HUES6 (cell line): ENCODE results near the gene TRERF1.

Experiments
- H3K27ac ChIP-seq: 2 replicates; pipeline ENCODE4 v1.7.0; 2013; ENCODE audit warnings: low read depth, mild to moderate bottlenecking, low read length, inconsistent platforms
- H3K27me3 ChIP-seq: 2 replicates; pipeline ENCODE4 v1.6.1; 2013; ENCODE audit warnings: low read length; ENCODE audit not compliant: control insufficient read depth, insufficient read depth
- H3K36me3 ChIP-seq: 2 replicates; pipeline ENCODE4 v1.6.1; 2013; ENCODE audit warnings: low read length; ENCODE audit not compliant: control insufficient read depth, insufficient read depth
- H3K4me1 ChIP-seq: 2 replicates; pipeline ENCODE4 v1.6.1; 2013; ENCODE audit warnings: low read length; ENCODE audit not compliant: control insufficient read depth, insufficient read depth
- H3K4me3 ChIP-seq: 2 replicates; pipeline ENCODE4 v1.5.1; 2013; ENCODE audit warnings: low read depth, low read length
- H3K9ac ChIP-seq: one replicate; pipeline ENCODE4 v1.6.1; 2013; ENCODE audit warnings: mild to moderate bottlenecking, low read length
- H3K9me3 ChIP-seq: 2 replicates; pipeline ENCODE4 v1.6.1; 2013; ENCODE audit warnings: low read depth, low read length; ENCODE audit not compliant: control insufficient read depth, insufficient read depth

TRERF1 gene

GRCh38 chr6:42434237-42434636, 17.5 kb downstream of the TRERF1 start:
- no peaks in the 10 kb centered on the region for H3K36me3 ChIP-seq
- H3K4me1 ChIP-seq, result peaks cover 15% of the 10 kb centered on the region; the same call in 1 of the 2 replicates
- H3K27me3 ChIP-seq, result no peaks in the 10 kb centered on the region
- H3K27ac ChIP-seq, result no peak overlapping the region
- H3K4me3 ChIP-seq, result no peak overlapping the region
- peaks cover 15% of the 10 kb centered on the region for H3K9me3 ChIP-seq
- no peak overlapping the region for H3K9ac ChIP-seq

- no peak overlapping the region for H3K9ac ChIP-seq
- H3K4me3 ChIP-seq, result no peak overlapping the region
- H3K27me3 ChIP-seq, result no peaks in the 10 kb centered on the region
- H3K4me1 ChIP-seq, result peaks cover 15% of the 10 kb centered on the region
- H3K9me3 ChIP-seq, result peaks cover 15% of the 10 kb centered on the region
- no peaks in the 10 kb centered on the region for H3K36me3 ChIP-seq
- H3K27ac ChIP-seq, result no peak overlapping the region
Observed at GRCh38 chr6:42433409-42433808, 18.3 kb downstream of the TRERF1 start.

GRCh38 chr6:42431877-42432276, 19.8 kb downstream of the TRERF1 start:
- H3K4me1 ChIP-seq, result peaks cover 19% of the 10 kb centered on the region
- no peak overlapping the region for H3K4me3 ChIP-seq
- H3K9ac ChIP-seq, result no peak overlapping the region
- no peaks in the 10 kb centered on the region for H3K27me3 ChIP-seq
- H3K36me3 ChIP-seq, result no peaks in the 10 kb centered on the region
- H3K27ac ChIP-seq, result no peak overlapping the region
- H3K9me3 ChIP-seq, result peaks cover 15% of the 10 kb centered on the region

- H3K27ac ChIP-seq, result no peak overlapping the region
- H3K4me3 ChIP-seq, result no peak overlapping the region
- peaks cover 15% of the 10 kb centered on the region for H3K9me3 ChIP-seq
- no peak overlapping the region for H3K9ac ChIP-seq
- no peaks in the 10 kb centered on the region for H3K27me3 ChIP-seq
- peaks cover 19% of the 10 kb centered on the region for H3K4me1 ChIP-seq
- H3K36me3 ChIP-seq, result no peaks in the 10 kb centered on the region
Observed at GRCh38 chr6:42431356-42431755, 20.4 kb downstream of the TRERF1 start.

- Histone ChIP-seq H3K4me3 (no peak overlapping the region), H3K27me3 (no peaks in the 10 kb centered on the region), H3K36me3 (no peaks in the 10 kb centered on the region), H3K27ac (no peak overlapping the region), H3K4me1 (peaks cover 19% of the 10 kb centered on the region), H3K9me3 (peaks cover 15% of the 10 kb centered on the region), H3K9ac (no peak overlapping the region)
Observed at GRCh38 chr6:42429836-42430235, 21.9 kb downstream of the TRERF1 start.

- peaks cover 19% of the 10 kb centered on the region for H3K4me1 ChIP-seq
- H3K9me3 ChIP-seq, result peaks cover 10% of the 10 kb centered on the region
- H3K27me3 ChIP-seq, result no peaks in the 10 kb centered on the region
- no peak overlapping the region for H3K9ac ChIP-seq
- no peaks in the 10 kb centered on the region for H3K36me3 ChIP-seq
- H3K4me3 ChIP-seq, result no peak overlapping the region
- no peak overlapping the region for H3K27ac ChIP-seq
Observed at GRCh38 chr6:42429042-42429585, 22.6 kb downstream of the TRERF1 start.

GRCh38 chr6:42428326-42429041, 23.2 kb downstream of the TRERF1 start:
- no peaks in the 10 kb centered on the region for H3K36me3 ChIP-seq
- H3K27me3 ChIP-seq, result no peaks in the 10 kb centered on the region
- H3K9ac ChIP-seq, result no peak overlapping the region
- H3K4me1 ChIP-seq, result peaks cover 19% of the 10 kb centered on the region
- H3K9me3 ChIP-seq, result peaks cover 4% of the 10 kb centered on the region; the same call in 1 of the 2 replicates
- H3K4me3 ChIP-seq, result no peak overlapping the region
- no peak overlapping the region for H3K27ac ChIP-seq

GRCh38 chr6:42427871-42428270, 23.9 kb downstream of the TRERF1 start:
- peaks cover 19% of the 10 kb centered on the region for H3K4me1 ChIP-seq
- no peaks in the 10 kb centered on the region for H3K27me3 ChIP-seq
- no peak overlapping the region for H3K4me3 ChIP-seq
- no peak overlapping the region for H3K9ac ChIP-seq
- no peaks in the 10 kb centered on the region for H3K36me3 ChIP-seq
- no peak overlapping the region for H3K27ac ChIP-seq
- no peaks in the 10 kb centered on the region for H3K9me3 ChIP-seq

- Histone ChIP-seq H3K27me3 (no peaks in the 10 kb centered on the region), H3K36me3 (no peaks in the 10 kb centered on the region), H3K9ac (no peak overlapping the region), H3K9me3 (no peaks in the 10 kb centered on the region), H3K4me1 (peaks cover 11% of the 10 kb centered on the region), H3K4me3 (no peak overlapping the region), H3K27ac (no peak overlapping the region)
Observed at GRCh38 chr6:42426191-42426590, 25.5 kb downstream of the TRERF1 start.

- Histone ChIP-seq H3K9ac (no peak overlapping the region), H3K4me1 (peaks cover 11% of the 10 kb centered on the region), H3K36me3 (no peaks in the 10 kb centered on the region), H3K9me3 (no peaks in the 10 kb centered on the region), H3K4me3 (no peak overlapping the region), H3K27me3 (no peaks in the 10 kb centered on the region), H3K27ac (no peak overlapping the region)
Observed at GRCh38 chr6:42424906-42425474, 26.7 kb downstream of the TRERF1 start.

- Histone ChIP-seq H3K27me3 (no peaks in the 10 kb centered on the region), H3K4me3 (no peak overlapping the region), H3K27ac (no peak overlapping the region), H3K9me3 (no peaks in the 10 kb centered on the region), H3K36me3 (no peaks in the 10 kb centered on the region), H3K9ac (no peak overlapping the region), H3K4me1 (peaks cover 16% of the 10 kb centered on the region)
Observed at GRCh38 chr6:42423244-42423643, 28.5 kb downstream of the TRERF1 start.
